IPS-NIHi7 (cell line): ENCODE results near the gene HDGF.

Experiments
- DNase-seq: peaks from one replicate; pipeline ENCODE4 v3.0.0; 2012; ENCODE audit warnings: mixed read lengths; ENCODE audit errors: extremely low spot score

The HDGF gene

DNA sequence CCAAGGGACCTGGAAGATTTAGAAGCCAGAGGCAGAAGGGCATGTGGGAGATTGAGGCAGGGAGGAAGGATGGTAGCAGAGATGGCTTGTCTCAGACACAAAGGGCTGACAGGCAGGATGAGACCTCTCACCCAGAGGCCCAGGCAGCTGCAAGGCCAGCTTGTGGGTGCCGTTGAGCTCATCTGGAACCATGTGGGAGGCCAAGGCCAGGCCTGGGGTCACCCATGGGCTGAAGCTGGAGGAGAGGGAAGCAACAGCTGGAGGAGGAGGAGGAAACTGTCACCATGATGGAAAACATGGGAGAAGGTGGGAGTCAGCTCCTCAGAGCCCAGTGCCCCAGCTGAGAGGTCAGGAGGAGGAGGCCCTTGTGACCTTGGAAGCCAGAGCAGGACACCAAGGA lies 52.5 kb downstream of the HDGF start:
- DNase-seq = no peak

DNA sequence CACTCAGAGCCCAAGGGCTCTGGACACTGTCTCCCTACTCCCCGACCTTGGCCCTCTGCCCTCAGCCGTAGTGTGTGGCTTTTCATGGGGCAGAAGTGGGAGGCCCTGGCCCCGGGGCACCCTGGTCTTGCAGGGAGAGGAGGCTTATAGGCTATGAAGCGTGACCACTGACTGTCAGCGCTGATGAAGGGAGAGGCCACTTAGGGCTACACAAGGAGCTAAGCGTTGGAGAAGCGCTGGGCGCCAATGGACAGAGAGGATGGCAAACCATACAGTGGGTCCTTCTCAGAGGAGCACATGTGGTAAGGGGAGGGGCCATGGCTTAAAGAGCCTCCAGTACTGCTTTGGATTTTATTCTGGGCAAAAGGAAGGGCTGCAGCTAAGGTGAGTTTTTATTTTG lies 54.0 kb downstream of the HDGF start:
- no peak for DNase-seq

DNA sequence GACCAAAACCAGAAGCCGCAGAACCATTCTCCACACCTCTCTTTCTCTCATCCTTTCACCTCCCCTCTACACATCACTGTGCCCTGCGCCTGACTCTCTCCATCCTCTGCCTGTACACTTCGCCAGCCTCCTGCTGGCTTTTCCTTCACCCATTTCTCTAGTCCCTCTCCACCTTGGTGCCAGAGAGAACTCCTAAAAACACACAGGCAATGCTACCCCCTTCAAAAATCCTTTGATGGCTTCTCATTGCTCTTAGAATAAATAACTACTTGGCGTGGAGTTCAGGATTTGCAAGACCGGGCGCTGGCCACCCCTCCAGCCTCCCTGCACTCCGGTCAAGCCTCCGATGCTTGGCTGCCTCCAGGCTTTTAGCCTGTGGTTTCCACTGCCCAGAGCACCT lies 54.7 kb downstream of the HDGF start:
- no peak for DNase-seq

DNA sequence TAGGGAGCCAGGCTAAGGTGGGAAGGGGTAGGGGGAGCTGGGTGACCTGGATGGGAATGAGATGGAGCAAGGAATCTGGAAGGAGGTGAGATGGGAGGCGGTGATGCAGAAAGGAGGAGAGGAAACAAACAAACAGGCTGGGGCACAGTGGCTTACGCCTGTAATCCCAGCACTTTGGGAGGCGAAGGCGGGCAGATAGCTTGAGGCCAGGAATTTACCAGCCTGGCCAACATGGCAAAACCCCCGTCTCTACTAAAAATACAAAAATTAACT lies 56.8 kb downstream of the HDGF start:
- DNase-seq = no peak

- no peak for DNase-seq
Measured at GRCh38 chr1:156693848-156694689, 57.4 kb downstream of the HDGF start.

- peak; percentile 82 for DNase-seq
Measured at GRCh38 chr1:156692925-156693847, 58.3 kb downstream of the HDGF start.

GRCh38 chr1:156692441-156692924 lies 59.0 kb downstream of the HDGF start:
- no peak for DNase-seq
